Stimulated activated naive CD8-positive, alpha-beta T cell treated with anti-CD3 and anti-CD28 coated beads, Interleukin-15, Interleukin-2, amounts not matched to agents 100 ng/mL and 50 ng/mL, for 24 hours (primary cell): Measurements from ENCODE around the gene FCGR3B.
"Not testable (repeated sequence)": the region's sequence is repeated elsewhere in the genome, so short reads cannot be mapped to it uniquely, and the experiment has no call there.

Experiments
- H3K27ac Mint-ChIP-seq: one replicate; pipeline ENCODE4 v1.8.0; 2021; ENCODE audit warnings: mild to moderate bottlenecking, mixed read lengths
- H3K27me3 Mint-ChIP-seq: one replicate; pipeline ENCODE4 v1.8.0; 2021; ENCODE audit warnings: mixed read lengths
- H3K36me3 Mint-ChIP-seq: one replicate; pipeline ENCODE4 v1.8.0; 2021; ENCODE audit warnings: low read depth, mixed read lengths
- H3K4me1 Mint-ChIP-seq: one replicate; pipeline ENCODE4 v1.8.0; 2021; ENCODE audit warnings: low read depth, mixed read lengths
- H3K4me3 Mint-ChIP-seq: one replicate; pipeline ENCODE4 v1.8.0; 2021; ENCODE audit warnings: mild to moderate bottlenecking, mixed read lengths
- H3K9me3 Mint-ChIP-seq: one replicate; pipeline ENCODE4 v1.8.0; 2021; ENCODE audit warnings: mixed read lengths

FCGR3B gene

DNA sequence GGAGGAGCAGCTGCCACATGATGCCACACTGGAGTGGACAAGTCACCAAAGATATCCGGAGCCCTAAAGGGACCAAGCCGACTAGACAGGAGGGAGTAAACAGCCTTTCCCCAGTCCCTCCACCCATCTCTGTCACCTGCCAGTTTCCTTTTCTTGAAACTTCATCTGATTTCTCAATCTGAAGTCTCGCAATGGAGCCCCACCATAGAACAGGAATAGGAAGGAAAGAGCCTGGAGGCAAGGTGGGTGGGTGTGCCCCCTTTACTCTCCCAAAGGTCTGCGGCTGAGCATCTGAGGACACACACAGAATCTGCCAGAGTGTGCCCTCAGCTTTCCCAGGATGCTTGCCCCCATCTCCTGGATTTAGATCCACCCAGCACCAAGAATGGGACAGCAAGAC lies at the start of gene FCGR3B:
TSS of gene FCGR3B (minus strand) at position 101 of the 400 bp plus-strand sequence. CDS start at position 19, 82 bp downstream.
- H3K36me3 Mint-ChIP-seq = no peaks in the 10 kb centered on the region
- H3K4me3 Mint-ChIP-seq = no peak within 1 kb of the TSS
- no peak within 1 kb of the TSS for H3K27ac Mint-ChIP-seq
- no peaks in the 10 kb centered on the region for H3K27me3 Mint-ChIP-seq
- peaks cover 11% of the 10 kb centered on the region for H3K4me1 Mint-ChIP-seq
- H3K9me3 Mint-ChIP-seq = no peaks in the 10 kb centered on the region

GRCh38 chr1:161678500-161678899 lies 47.5 kb upstream of the FCGR3B start:
- no peaks in the 10 kb centered on the region for H3K9me3 Mint-ChIP-seq
- H3K4me1 Mint-ChIP-seq = peaks cover 7% of the 10 kb centered on the region
- H3K4me3 Mint-ChIP-seq = no peak overlapping the region
- H3K36me3 Mint-ChIP-seq = no peaks in the 10 kb centered on the region
- peaks cover 5% of the 10 kb centered on the region for H3K27me3 Mint-ChIP-seq
- H3K27ac Mint-ChIP-seq = no peak overlapping the region

DNA sequence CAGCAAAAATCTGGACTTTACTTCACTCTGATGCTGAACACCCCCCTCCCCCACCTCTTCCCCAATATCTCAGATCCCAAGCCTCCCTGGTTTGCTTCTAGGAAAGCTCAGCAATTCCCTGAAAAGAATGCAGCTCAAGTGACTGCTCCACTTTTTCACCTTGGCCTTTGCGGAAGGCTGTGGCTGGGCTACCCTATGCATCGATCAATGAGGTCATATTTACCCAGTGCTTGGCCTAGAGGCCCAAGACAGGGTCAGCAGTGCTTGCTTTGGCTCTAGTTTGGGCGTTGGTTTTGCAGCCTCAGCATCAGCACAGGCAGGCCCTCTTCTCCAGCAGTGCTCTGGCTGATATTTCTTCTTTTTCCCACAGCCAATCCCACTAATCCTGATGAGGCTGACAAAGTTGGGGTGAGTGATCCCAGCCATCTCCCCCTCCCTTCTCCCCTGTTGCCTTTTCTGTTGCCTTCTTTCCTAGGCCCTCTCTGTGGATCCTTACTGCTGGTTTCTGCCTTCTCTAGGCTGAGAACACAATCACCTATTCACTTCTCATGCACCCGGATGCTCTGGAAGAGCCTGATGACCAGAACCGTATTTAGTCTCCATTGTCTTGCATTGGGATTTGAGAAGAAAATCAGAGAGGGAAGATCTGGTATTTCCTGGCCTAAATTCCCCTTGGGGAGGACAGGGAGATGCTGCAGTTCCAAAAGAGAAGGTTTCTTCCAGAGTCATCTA lies 46.1 kb upstream of the FCGR3B start:
- Mint-ChIP-seq H3K36me3 (no peaks in the 10 kb centered on the region), H3K4me1 (peaks cover 7% of the 10 kb centered on the region), H3K9me3 (no peaks in the 10 kb centered on the region), H3K27me3 (no peaks in the 10 kb centered on the region), H3K27ac (no peak overlapping the region), H3K4me3 (no peak overlapping the region)

- Mint-ChIP-seq H3K36me3 (no peaks in the 10 kb centered on the region), H3K4me3 (no peak overlapping the region), H3K27ac (no peak overlapping the region), H3K27me3 (no peaks in the 10 kb centered on the region), H3K4me1 (peaks cover 10% of the 10 kb centered on the region), H3K9me3 (no peaks in the 10 kb centered on the region)
These were observed 45.5 kb upstream of the FCGR3B start for GRCh38 chr1:161676441-161676840.

DNA sequence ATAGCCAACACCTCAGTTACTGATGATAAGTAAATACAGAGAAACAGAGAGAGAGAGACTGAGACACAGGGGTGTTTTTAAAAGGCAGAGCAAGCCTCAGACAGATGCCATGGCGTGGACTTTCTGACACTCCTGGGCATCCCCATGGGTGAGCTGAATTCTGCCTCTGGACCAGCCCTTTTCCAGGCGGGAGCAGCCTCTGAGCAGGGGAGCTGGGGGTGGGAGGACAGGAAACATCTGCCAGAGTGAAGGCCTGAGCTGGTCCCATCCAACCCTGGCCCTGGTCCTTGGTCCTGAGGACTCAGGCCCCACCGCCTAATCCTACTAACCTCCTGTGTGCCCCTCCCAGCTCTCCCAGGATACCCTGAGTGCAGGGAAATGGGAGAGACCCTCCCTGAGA lies 43.9 kb upstream of the FCGR3B start:
- not testable (repeated sequence) for H3K36me3 Mint-ChIP-seq, H3K9me3 Mint-ChIP-seq, H3K27me3 Mint-ChIP-seq, H3K4me3 Mint-ChIP-seq, H3K27ac Mint-ChIP-seq
- H3K4me1 Mint-ChIP-seq = peaks cover 15% of the 10 kb centered on the region

- peaks cover 15% of the 10 kb centered on the region for H3K4me1 Mint-ChIP-seq
- not testable (repeated sequence) for H3K36me3 Mint-ChIP-seq, H3K27me3 Mint-ChIP-seq, H3K9me3 Mint-ChIP-seq, H3K4me3 Mint-ChIP-seq, H3K27ac Mint-ChIP-seq
These were observed 43.5 kb upstream of the FCGR3B start for GRCh38 chr1:161674447-161674846.

DNA sequence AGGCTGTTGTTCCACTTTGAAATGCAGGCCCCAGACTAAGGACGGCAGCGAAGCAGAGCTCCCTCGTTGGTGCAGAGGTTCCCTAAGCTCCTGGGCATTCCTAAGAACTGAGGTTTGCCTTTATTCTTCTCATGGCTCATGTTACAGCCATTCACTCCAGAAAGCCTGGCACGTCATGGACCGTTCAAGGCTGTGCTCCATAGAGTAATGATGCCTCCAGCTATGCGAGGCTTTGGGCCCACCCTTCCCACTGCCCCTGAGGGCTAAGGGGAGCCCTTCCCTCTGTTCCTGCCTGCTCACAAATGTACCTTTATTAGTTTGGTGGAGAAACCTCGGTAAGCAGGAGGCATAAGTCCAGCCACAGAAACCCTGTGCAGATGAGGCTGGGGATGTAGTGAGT lies 42.5 kb upstream of the FCGR3B start:
- not testable (repeated sequence) for H3K27ac Mint-ChIP-seq, H3K4me3 Mint-ChIP-seq, H3K9me3 Mint-ChIP-seq, H3K36me3 Mint-ChIP-seq, H3K27me3 Mint-ChIP-seq
- peaks cover 15% of the 10 kb centered on the region for H3K4me1 Mint-ChIP-seq

DNA sequence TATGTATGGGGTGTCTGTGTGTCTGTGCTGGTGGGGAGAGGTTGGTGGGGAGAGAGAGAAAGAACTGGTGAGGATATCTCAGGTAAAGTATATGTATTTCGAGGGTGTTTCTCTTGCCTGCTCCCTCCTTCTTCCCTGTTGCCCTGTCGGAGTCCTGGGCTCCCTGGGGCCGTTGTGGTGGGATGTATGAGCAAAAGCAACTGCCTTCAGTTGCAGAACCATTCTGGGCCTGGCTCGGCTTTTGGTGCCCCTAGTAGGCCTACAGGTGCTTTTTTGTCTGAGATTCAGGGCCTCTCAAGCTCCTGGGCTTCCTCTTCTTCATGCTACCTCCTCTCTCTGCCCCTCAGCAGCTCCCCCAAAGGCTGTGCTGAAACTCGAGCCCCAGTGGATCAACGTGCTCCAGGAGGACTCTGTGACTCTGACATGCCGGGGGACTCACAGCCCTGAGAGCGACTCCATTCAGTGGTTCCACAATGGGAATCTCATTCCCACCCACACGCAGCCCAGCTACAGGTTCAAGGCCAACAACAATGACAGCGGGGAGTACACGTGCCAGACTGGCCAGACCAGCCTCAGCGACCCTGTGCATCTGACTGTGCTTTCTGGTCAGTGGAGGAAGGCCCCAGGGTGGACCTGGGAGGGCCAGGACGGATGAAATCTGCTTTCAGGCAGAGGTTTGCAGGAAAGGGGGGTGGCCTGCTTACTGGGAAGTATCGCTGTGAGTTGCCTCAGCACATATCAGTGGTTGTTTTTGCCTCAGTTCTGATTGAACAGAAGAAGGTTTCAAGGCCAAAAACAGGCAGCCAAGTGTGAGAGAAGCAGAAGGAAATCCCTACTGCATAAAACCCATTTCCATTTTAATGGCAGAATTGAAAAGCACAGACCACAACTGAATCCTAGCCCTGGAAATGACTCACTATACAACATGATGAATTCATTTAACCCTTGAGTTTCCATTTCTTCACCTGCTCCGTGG lies 40.4 kb upstream of the FCGR3B start:
- H3K27me3 Mint-ChIP-seq, H3K36me3 Mint-ChIP-seq, H3K9me3 Mint-ChIP-seq, H3K4me3 Mint-ChIP-seq: not testable (repeated sequence)
- Mint-ChIP-seq H3K27ac (peak overlapping the region; percentile 45), H3K4me1 (peaks cover 15% of the 10 kb centered on the region)

DNA sequence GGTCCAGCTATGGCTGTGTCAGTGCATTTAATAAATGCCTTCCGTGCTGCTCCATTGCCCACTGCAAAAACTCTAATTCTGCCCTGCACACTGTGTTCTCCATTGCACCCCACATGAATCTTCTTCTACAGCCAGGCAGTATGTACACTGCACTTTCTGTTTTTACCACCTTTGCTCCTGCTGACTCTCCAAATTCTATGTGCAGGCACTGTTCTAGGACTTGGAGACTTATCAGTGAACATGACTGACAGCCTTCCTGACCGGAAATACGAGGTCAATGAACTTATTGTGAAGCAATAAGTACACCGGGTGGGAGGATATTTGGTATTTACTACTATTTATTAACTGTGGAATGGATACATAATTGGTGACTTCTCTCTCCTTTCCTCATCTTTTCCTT lies 33.7 kb upstream of the FCGR3B start:
- H3K36me3 Mint-ChIP-seq, H3K4me1 Mint-ChIP-seq, H3K9me3 Mint-ChIP-seq, H3K27ac Mint-ChIP-seq, H3K27me3 Mint-ChIP-seq, H3K4me3 Mint-ChIP-seq: not testable (repeated sequence)

GRCh38 chr1:161663569-161663968 lies 32.6 kb upstream of the FCGR3B start:
- H3K27me3 Mint-ChIP-seq, H3K9me3 Mint-ChIP-seq, H3K4me1 Mint-ChIP-seq, H3K36me3 Mint-ChIP-seq, H3K4me3 Mint-ChIP-seq, H3K27ac Mint-ChIP-seq: not testable (repeated sequence)

GRCh38 chr1:161662684-161663339 lies 31.8 kb upstream of the FCGR3B start, which contains the start of gene FCGR2B:
FCGR2B (plus strand) TSS chr1:161663143; CDS start chr1:161663242, 99 bp downstream.
- H3K4me1 Mint-ChIP-seq, H3K36me3 Mint-ChIP-seq, H3K27me3 Mint-ChIP-seq, H3K27ac Mint-ChIP-seq, H3K4me3 Mint-ChIP-seq, H3K9me3 Mint-ChIP-seq: not testable (repeated sequence)

DNA sequence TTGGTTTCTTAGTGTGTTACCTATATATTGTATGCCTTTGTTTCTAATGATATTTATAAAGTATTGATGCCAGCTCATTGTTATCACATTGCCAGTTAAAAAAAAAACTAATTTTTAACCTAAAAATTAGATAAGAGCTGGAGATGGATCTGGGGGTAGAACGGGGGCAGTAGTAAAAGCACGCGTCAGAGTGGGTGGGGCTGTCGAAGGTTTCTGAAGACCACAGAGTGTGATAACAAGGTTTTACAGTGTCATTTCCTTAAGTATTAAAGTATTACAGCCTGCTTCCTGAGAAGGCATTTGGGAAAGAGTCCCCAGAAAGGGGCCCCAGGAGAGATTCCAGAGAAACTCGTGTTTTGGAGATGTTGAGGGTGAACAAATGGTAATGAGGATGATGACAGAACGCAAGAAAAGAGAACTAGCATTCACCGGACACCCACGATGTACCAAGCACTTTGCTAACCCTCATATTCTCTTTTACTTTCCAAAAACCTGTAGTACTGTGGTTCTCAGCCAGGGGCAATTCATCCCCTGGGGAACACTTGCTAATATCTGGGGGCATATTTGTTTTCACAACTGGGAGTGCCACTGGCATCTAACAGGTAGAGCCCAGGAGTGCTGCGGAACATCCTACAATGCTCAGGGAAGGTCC lies 30.8 kb upstream of the FCGR3B start:
- H3K36me3 Mint-ChIP-seq, H3K27ac Mint-ChIP-seq, H3K27me3 Mint-ChIP-seq, H3K4me1 Mint-ChIP-seq, H3K9me3 Mint-ChIP-seq, H3K4me3 Mint-ChIP-seq: not testable (repeated sequence)

GRCh38 chr1:161658524-161658923 lies 27.5 kb upstream of the FCGR3B start:
- not testable (repeated sequence) for H3K36me3 Mint-ChIP-seq, H3K27me3 Mint-ChIP-seq, H3K4me3 Mint-ChIP-seq, H3K4me1 Mint-ChIP-seq, H3K9me3 Mint-ChIP-seq, H3K27ac Mint-ChIP-seq

DNA sequence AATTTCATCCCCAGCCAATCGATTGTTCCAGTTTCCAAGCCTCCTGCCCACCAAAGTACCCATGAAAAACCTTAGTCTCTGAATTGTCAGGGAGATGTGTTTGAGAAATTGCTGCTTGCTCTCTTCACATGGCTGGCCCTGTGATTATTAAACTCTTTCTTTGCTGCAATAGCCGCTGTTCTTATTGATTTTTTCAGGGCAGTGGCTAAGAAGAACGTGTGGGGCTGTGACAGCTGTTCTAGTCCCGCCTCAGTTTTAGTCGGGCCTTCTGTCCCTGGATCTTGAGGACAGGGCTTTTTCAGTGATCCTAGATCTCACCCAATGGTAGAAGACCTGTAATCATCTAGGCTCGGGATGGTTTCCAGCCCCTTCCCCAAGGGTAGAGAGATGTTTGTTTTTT lies 23.0 kb upstream of the FCGR3B start:
- not testable (repeated sequence) for H3K4me3 Mint-ChIP-seq, H3K9me3 Mint-ChIP-seq, H3K27ac Mint-ChIP-seq, H3K36me3 Mint-ChIP-seq, H3K4me1 Mint-ChIP-seq
- peaks cover 17% of the 10 kb centered on the region for H3K27me3 Mint-ChIP-seq

DNA sequence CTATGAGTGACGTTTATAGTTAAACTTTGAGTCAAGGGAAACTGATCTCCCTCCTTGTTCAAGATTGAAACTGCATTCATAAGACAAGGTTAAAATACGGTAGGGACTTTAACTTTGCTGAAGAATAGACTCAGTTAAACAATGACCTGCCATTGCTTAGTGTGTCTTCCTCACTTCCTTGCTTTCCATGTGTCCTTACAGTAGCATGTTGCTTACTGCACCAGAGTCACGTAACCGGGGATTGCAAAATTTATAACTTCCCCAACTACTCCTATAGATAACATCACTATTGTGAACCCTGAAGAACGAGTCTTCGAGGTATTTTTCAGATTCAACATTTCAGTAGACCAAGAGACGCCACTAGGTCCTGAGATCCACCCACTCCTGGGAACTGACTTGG lies 22.6 kb upstream of the FCGR3B start:
- not testable (repeated sequence) for H3K4me3 Mint-ChIP-seq, H3K36me3 Mint-ChIP-seq, H3K9me3 Mint-ChIP-seq, H3K27ac Mint-ChIP-seq, H3K4me1 Mint-ChIP-seq
- peaks cover 18% of the 10 kb centered on the region for H3K27me3 Mint-ChIP-seq
